ENCODE data around the gene CRPPA.

DNA sequence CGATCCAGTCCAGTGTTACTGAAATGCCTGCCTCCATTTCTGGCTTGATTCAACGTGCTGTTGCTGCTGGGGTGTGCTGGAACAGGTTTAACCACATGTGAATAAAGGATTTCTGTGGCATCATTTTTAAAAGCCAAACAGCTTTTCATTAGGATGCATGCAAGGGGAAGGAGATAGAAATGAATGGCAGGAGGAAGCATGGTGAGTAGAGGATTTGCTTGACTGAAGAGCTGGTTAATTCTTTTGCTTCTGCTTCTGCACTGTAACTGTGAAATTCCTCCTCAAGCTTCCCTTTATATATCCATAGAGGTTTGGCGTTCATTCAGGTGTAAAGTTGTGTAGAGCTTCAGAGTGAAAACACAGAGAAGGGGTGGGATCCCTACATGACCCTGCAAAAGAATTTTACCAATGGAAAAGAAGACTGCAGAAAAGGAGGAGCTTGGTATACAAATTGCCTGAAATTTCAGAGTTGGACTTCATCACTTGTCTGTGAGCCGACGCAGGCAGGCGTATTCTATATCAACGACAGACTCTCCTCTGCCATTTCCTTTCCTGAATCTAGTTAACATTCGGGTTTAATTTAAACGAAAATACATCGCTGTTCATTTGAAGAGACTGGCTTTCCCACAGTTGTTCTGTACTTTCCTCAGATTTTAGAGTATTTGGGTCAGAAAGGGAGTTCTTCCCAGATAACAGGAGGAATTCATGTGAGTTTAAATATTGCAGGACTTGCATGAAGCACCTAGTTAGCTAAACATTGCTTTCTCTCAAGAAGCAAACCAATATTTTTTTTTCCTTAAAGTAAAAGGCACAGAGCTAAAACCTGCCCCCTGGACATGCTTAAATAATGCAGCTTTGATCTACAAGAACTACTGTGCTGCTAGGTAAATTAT lies 44.4 kb upstream of the CRPPA start, which contains the start of gene SOSTDC1:
- TF ChIP-seq, protein P1, sequence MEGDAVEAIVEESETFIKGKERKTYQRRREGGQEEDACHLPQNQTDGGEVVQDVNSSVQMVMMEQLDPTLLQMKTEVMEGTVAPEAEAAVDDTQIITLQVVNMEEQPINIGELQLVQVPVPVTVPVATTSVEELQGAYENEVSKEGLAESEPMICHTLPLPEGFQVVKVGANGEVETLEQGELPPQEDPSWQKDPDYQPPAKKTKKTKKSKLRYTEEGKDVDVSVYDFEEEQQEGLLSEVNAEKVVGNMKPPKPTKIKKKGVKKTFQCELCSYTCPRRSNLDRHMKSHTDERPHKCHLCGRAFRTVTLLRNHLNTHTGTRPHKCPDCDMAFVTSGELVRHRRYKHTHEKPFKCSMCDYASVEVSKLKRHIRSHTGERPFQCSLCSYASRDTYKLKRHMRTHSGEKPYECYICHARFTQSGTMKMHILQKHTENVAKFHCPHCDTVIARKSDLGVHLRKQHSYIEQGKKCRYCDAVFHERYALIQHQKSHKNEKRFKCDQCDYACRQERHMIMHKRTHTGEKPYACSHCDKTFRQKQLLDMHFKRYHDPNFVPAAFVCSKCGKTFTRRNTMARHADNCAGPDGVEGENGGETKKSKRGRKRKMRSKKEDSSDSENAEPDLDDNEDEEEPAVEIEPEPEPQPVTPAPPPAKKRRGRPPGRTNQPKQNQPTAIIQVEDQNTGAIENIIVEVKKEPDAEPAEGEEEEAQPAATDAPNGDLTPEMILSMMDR (conservative IDR thresholded peaks at IDR 0.05; ENCODE audit: low read depth, low read length): no peak
- TF ChIP-seq POLR2A (IDR thresholded peaks at IDR 0.05; ENCODE audit: low read depth, low read length) (no peak), RCOR1 (IDR thresholded peaks at IDR 0.05; ENCODE audit: insufficient replicate concordance, low read length) (no peak), CEBPB (IDR thresholded peaks at IDR 0.05; ENCODE audit: low read depth, low read length) (no peak), RFX5 (IDR thresholded peaks at IDR 0.05; ENCODE audit: low read depth, low read length) (no peak), MXI1 (IDR thresholded peaks at IDR 0.05; ENCODE audit: borderline replicate concordance, low read depth, low read length) (no peak), SMC3 (IDR thresholded peaks at IDR 0.05; ENCODE audit: low read depth, low read length) (no peak), FOS (IDR thresholded peaks at IDR 0.05; ENCODE audit: low read depth, low read length) (no peak), RAD21 (IDR thresholded peaks at IDR 0.05; ENCODE audit: low read length) (no peak)

Data from IMR-90 (cell line).